IMR-90 (cell line): ENCODE data around the gene TRMT13. TPM values are rescaled to one million over a fixed set of nuclear protein-coding genes. Genes with fewer than 3 reads are reported as not detected.
A peak's percentile ranks its signal among the peaks of the same experiment; 100 is the strongest.

Experiments used
- ATAC-seq: fragments of 200-7000 bp; cut with Tn5 transposase; 2 replicates; pipeline ENCODE4 v1.9.1; 2020; ENCODE audit warnings: low read depth, mild to moderate bottlenecking, moderate library complexity
- BruUV-seq: library from RNA; stranded (reverse); fragments of 400-500 nt; replicated peaks from 2 replicates; lab custom pipeline; 2021; lab: Mats Ljungman, UMichigan
- CTCF ChIA-PET: fragments of 300-600 bp; formaldehyde crosslinking; extraction: SDS; loops from one replicate; lab custom pipeline; 2021; ENCODE audit warnings: antibody characterized with exemption; lab: Yijun Ruan, JAX
- POLR2A ChIA-PET: fragments of 300-600 bp; sonication (Branson Sonifier 250); formaldehyde crosslinking; loops from one replicate; lab custom pipeline; 2022; ENCODE audit warnings: antibody characterized with exemption; ENCODE audit not compliant: unreplicated experiment; lab: Charles Lee
- DNase-seq: peaks from one replicate; pipeline ENCODE4 v3.0.0; 2013
- H2AFZ ChIP-seq: replicated peaks from 2 replicates; pipeline ENCODE3; 2013; ENCODE audit warnings: low read length, mild to moderate bottlenecking; ENCODE audit not compliant: poor library complexity
- H2AK5ac ChIP-seq: 2 replicates; pipeline ENCODE4 v1.6.1; 2013; ENCODE audit warnings: low read depth, low read length, inconsistent platforms
- H2AK9ac ChIP-seq: replicated peaks from 2 replicates; pipeline ENCODE3; 2013; ENCODE audit warnings: mild to moderate bottlenecking, low read depth, low read length, moderate library complexity; ENCODE audit not compliant: poor library complexity
- H2BK120ac ChIP-seq: 2 replicates; pipeline ENCODE4 v1.6.1; 2013; ENCODE audit warnings: low read depth, low read length, inconsistent platforms
- H2BK15ac ChIP-seq: 3 replicates; pipeline ENCODE4 v1.6.1; 2013; ENCODE audit warnings: low read depth, low read length, inconsistent platforms
- H2BK20ac ChIP-seq: 2 replicates; pipeline ENCODE4 v1.6.1; 2013; ENCODE audit warnings: low read depth, mild to moderate bottlenecking, inconsistent platforms, low read length, moderate library complexity
- H2BK5ac ChIP-seq: 2 replicates; pipeline ENCODE4 v1.6.1; 2013; ENCODE audit warnings: mild to moderate bottlenecking, low read depth, low read length, inconsistent platforms; ENCODE audit not compliant: poor library complexity, severe bottlenecking
- H3K14ac ChIP-seq: replicated peaks from 2 replicates; pipeline ENCODE4 v1.6.1; 2013; ENCODE audit warnings: low read depth, low read length, inconsistent platforms
- H3K18ac ChIP-seq: 2 replicates; pipeline ENCODE4 v1.6.1; 2013; ENCODE audit warnings: low read depth, low read length, control low read depth
- H3K23ac ChIP-seq: 2 replicates; pipeline ENCODE4 v1.6.1; 2013; ENCODE audit warnings: low read depth, low read length, inconsistent platforms
- H3K27ac ChIP-seq: 2 replicates; pipeline ENCODE4 v1.5.1; 2013; ENCODE audit warnings: mild to moderate bottlenecking, control low read depth, low read length; ENCODE audit not compliant: insufficient read depth
- H3K27me3 ChIP-seq: 2 replicates; pipeline ENCODE4 v1.6.1; 2013; ENCODE audit warnings: low read length; ENCODE audit not compliant: control insufficient read depth, insufficient read depth
- H3K36me3 ChIP-seq: 2 replicates; pipeline ENCODE4 v1.6.1; 2013; ENCODE audit warnings: low read length, mixed read lengths; ENCODE audit not compliant: control insufficient read depth, insufficient read depth
- H3K4ac ChIP-seq: 2 replicates; pipeline ENCODE4 v1.6.1; 2013; ENCODE audit warnings: low read depth, low read length, inconsistent platforms
- H3K4me1 ChIP-seq: 2 replicates; pipeline ENCODE4 v1.6.1; 2013; ENCODE audit warnings: low read length, mixed read lengths; ENCODE audit not compliant: control insufficient read depth, insufficient read depth
- H3K4me2 ChIP-seq: 2 replicates; pipeline ENCODE4 v1.6.1; 2013; ENCODE audit warnings: low read depth, mild to moderate bottlenecking, control low read depth, low read length, moderate library complexity
- H3K4me3 ChIP-seq: 2 replicates; pipeline ENCODE4 v1.5.1; 2013; ENCODE audit warnings: low read depth, mild to moderate bottlenecking, control low read depth, low read length, moderate library complexity; ENCODE audit not compliant: insufficient read depth
- H3K56ac ChIP-seq: 2 replicates; pipeline ENCODE4 v1.6.1; 2013; ENCODE audit warnings: low read length, inconsistent platforms; ENCODE audit not compliant: insufficient read depth; ENCODE audit errors: extremely low read depth
- H3K79me1 ChIP-seq, 2 experiments: 2 replicates each; pipeline ENCODE4 v1.6.1; 2013; ENCODE audit warnings: low read length in 2 of 2, inconsistent platforms in 1 of 2, low read depth in 1 of 2
- H3K9ac ChIP-seq: 2 replicates; pipeline ENCODE4 v1.6.1; 2013; ENCODE audit warnings: low read depth, low read length, control low read depth
- H3K9me1 ChIP-seq: 2 replicates; pipeline ENCODE4 v1.6.1; 2013; ENCODE audit warnings: low read length, inconsistent platforms; ENCODE audit not compliant: insufficient read depth
- H3K9me3 ChIP-seq: 2 replicates; pipeline ENCODE4 v1.6.1; 2013; ENCODE audit warnings: low read length; ENCODE audit not compliant: control insufficient read depth, insufficient read depth
- H4K20me1 ChIP-seq: 2 replicates; pipeline ENCODE4 v1.6.1; 2013; ENCODE audit warnings: low read length, inconsistent platforms; ENCODE audit not compliant: insufficient read depth
- H4K5ac ChIP-seq: 2 replicates; pipeline ENCODE4 v1.6.1; 2013; ENCODE audit warnings: mild to moderate bottlenecking, low read depth, low read length, control low read depth
- H4K8ac ChIP-seq, 2 experiments: 2 replicates each; pipeline ENCODE4 v1.6.1; 2013; ENCODE audit warnings: low read depth in 2 of 2, low read length in 2 of 2, control low read depth in 1 of 2, inconsistent platforms in 1 of 2
- H4K91ac ChIP-seq: 2 replicates; pipeline ENCODE4 v1.6.1; 2013; ENCODE audit warnings: low read depth, low read length, inconsistent platforms; ENCODE audit not compliant: insufficient read depth
- CEBPB ChIP-seq: IDR thresholded peaks from 2 replicates; pipeline ENCODE4 v1.6.1; 2012; ENCODE audit warnings: low read depth, low read length, improper control_type of control experiment
- POLR2A ChIP-seq: IDR thresholded peaks from 2 replicates; pipeline ENCODE4 v1.6.1; 2012; ENCODE audit warnings: mild to moderate bottlenecking, low read depth, low read length
- WGBS, 2 experiments: methylation state at CpG; one replicate each; pipeline versions ENCODE4 v1.1.5 to v1.1.7; 2013; ENCODE audit warnings: missing lambda C conversion rate in 2 of 2; ENCODE audit not compliant: insufficient read length in 1 of 2; ENCODE audit errors: extremely low coverage in 2 of 2; 5-methylcytosine and 5-hydroxymethylcytosine counted together
- dilution Hi-C: fragments of 300-500 bp; cut with HindIII; formaldehyde crosslinking; loops from one replicate; pipeline ENCODE4 v1.14.3; 2018; ENCODE audit warnings: low sequenced_read_pairs; ENCODE audit not compliant: unreplicated experiment
- in situ Hi-C: fragments of 300-500 bp; cut with MboI; formaldehyde crosslinking; loops from 3 replicates; pipeline ENCODE4 v1.14.3; 2019; ENCODE audit warnings: low sequenced_read_pairs, inconsistent platforms, mixed read lengths
- intact Hi-C: fragments of 100-400 bp; cut with micrococcal nuclease; formaldehyde crosslinking; loops from 2 replicates; pipeline ENCODE4 v1.10.0; 2022
- polyA plus RNA-seq, 3 experiments: library from polyadenylated mRNA; depleted of rRNA; stranded (reverse); fragments of >200 nt; gene quantifications; 2 replicates each; pipeline ENCODE4 v1.2.3, GENCODE V29; 2012; ENCODE audit warnings: low replicate concordance in 1 of 3
- total RNA-seq: library from RNA; depleted of rRNA; stranded (reverse); fragments of >200 nt; gene quantifications from 2 replicates; pipeline ENCODE4 v1.2.3, GENCODE V29; 2012

TRMT13 gene
- total and polyA plus RNA-seq, 2 of the 4 experiments (the other 2 are of a cell fraction) = 5.2 to 7.7 TPM

DNA sequence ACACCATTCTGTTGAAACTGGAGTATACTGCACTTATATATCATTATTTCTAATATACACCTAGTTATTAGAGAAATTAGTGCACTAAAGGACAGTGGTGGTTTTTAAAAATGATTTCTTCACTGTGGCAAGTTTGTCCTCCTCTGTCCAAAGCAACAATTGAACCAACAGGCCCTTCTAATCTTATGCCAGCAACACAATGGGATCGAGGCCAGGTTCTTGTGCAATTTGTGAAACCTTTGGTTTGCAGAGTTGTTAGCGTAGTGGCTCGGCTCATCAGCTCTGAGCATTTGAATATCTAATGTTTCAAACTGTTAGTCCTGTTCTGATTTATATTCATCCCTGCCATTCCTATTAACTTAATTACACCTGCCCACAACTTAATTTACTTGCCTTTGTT lies 54.9 kb downstream of the TRMT13 start:
- H2BK5ac ChIP-seq = no peak overlapping the region
- no peak overlapping the region for H4K91ac ChIP-seq
- no peak overlapping the region for H2AFZ ChIP-seq
- H3K27ac ChIP-seq = no peak overlapping the region
- BruUV-seq = TSS peak; percentile 33
- POLR2A ChIA-PET = no interaction called here
- H3K4me3 ChIP-seq = no peak overlapping the region
- H4K20me1 ChIP-seq = no peaks in the 10 kb centered on the region
- H3K36me3 ChIP-seq = no peaks in the 10 kb centered on the region
- H3K18ac ChIP-seq = no peak overlapping the region
- no peaks in the 10 kb centered on the region for H3K79me1 ChIP-seq
- CTCF ChIA-PET = interaction anchor here (0.6 kb wide), 1 partner anchor 62 kb away, joined by 3 read pairs; the partner anchor contains the start of gene DBT
- H3K9me3 ChIP-seq = no peaks in the 10 kb centered on the region
- no peak overlapping the region for H3K23ac ChIP-seq
- H3K4ac ChIP-seq = no peak overlapping the region
- H2AK5ac ChIP-seq = no peak overlapping the region
- H3K9ac ChIP-seq = no peak overlapping the region
- no peaks in the 10 kb centered on the region for H3K27me3 ChIP-seq
- DNase-seq = peak; percentile 26
- no peaks in the 10 kb centered on the region for H3K9me1 ChIP-seq
- no peak overlapping the region for H4K8ac ChIP-seq
- H3K4me2 ChIP-seq = no peak overlapping the region
- H3K4me1 ChIP-seq = peaks cover 5% of the 10 kb centered on the region
- H2BK120ac ChIP-seq = no peak overlapping the region
- in situ Hi-C loops = no loop called here
- H3K56ac ChIP-seq = no peak overlapping the region
- dilution Hi-C loops = no loop called here
- no peak overlapping the region for H2AK9ac ChIP-seq
- no peak overlapping the region for H2BK15ac ChIP-seq
- no CpG with 5 or more reads among the region's 3 CpGs for whole genome bisulfite sequencing, 2 experiments
- TF ChIP-seq CEBPB (peak; percentile 44; the same call in 1 of the 2 replicates), POLR2A (no peak)
- intact Hi-C loops = no loop called here
- H4K5ac ChIP-seq = no peak overlapping the region
- no peak for ATAC-seq
- H2BK20ac ChIP-seq = no peak overlapping the region
- no peak overlapping the region for H3K14ac ChIP-seq
